BLaER1 treated with 17β-estradiol and CSF1 and Interleukin-3, amounts not matched to agents 10 nM and 100 nM (cell line): ENCODE data around the gene SHF.

Source experiments
- H3K27ac ChIP-seq, 11 experiments: shearing (Covaris generic); formaldehyde crosslinking; 2 replicates each; pipeline ENCODE4 v1.8.1; 2022
- H3K27me3 ChIP-seq, 11 experiments: shearing (Covaris generic); formaldehyde crosslinking; 2 replicates each; pipeline ENCODE4 v1.8.1; 2022
- H3K36me3 ChIP-seq, 11 experiments: shearing (Covaris generic); formaldehyde crosslinking; 2 replicates each; pipeline ENCODE4 v1.8.1; 2022
- H3K4me1 ChIP-seq, 10 experiments: shearing (Covaris generic); formaldehyde crosslinking; 2 replicates each; pipeline ENCODE4 v1.8.1; 2022
- H3K4me2 ChIP-seq, 11 experiments: shearing (Covaris generic); formaldehyde crosslinking; 2 replicates each; pipeline ENCODE4 v1.8.1; 2022
- H3K4me3 ChIP-seq, 10 experiments: shearing (Covaris generic); formaldehyde crosslinking; 2 replicates each; pipeline ENCODE4 v1.8.1; 2022
- H3K9ac ChIP-seq, 11 experiments: shearing (Covaris generic); formaldehyde crosslinking; 2 replicates each; pipeline ENCODE4 v1.8.1; 2022
- H3K9me3 ChIP-seq, 11 experiments: shearing (Covaris generic); formaldehyde crosslinking; replicated peaks in 1 of 11; 2 replicates each; pipeline ENCODE4 v1.8.1; 2022
- H4K20me1 ChIP-seq, 11 experiments: shearing (Covaris generic); formaldehyde crosslinking; 2 replicates each; pipeline ENCODE4 v1.8.1; 2022
- Cebpa-rat ChIP-seq, 11 experiments: shearing (Covaris generic); IDR thresholded peaks; 2 replicates each; pipeline ENCODE4 v1.8.1; 2022

Gene SHF

GRCh38 chr15:45200799-45201556 is 13.2 kb upstream of the SHF start:
- peak overlapping the region; percentile 79 to 94 (median 88) for H3K9ac ChIP-seq
- H3K36me3 ChIP-seq: no peaks in the 10 kb centered on the region
- no peaks in the 10 kb centered on the region for H3K27me3 ChIP-seq
- peaks cover 21 to 41% (median 31%) of the 10 kb centered on the region in 10 experiments for H3K4me1 ChIP-seq
- no peak for TF ChIP-seq Cebpa-rat (IDR thresholded peaks at IDR 0.05)
- H3K4me2 ChIP-seq: peak overlapping the region; percentile 80 to 97 (median 91)
- H4K20me1 ChIP-seq: no peaks in the 10 kb centered on the region
- peak overlapping the region; percentile 61 to 80 (median 71) for H3K4me3 ChIP-seq
- H3K27ac ChIP-seq: peak overlapping the region; percentile 71 to 97 (median 91)
- no peaks in the 10 kb centered on the region for H3K9me3 ChIP-seq

- Histone ChIP-seq H4K20me1 (no peaks in the 10 kb centered on the region), H3K4me2 (peak overlapping the region; percentile 80 to 98 (median 91)), H3K27me3 (no peaks in the 10 kb centered on the region), H3K9ac (peak overlapping the region; percentile 79 to 94 (median 88)), H3K27ac (peak overlapping the region; percentile 71 to 97 (median 91)), H3K4me3 (peak overlapping the region; percentile 61 to 80 (median 71)), H3K4me1 (peaks cover 21 to 41% (median 31%) of the 10 kb centered on the region in 10 experiments), H3K9me3 (no peaks in the 10 kb centered on the region), H3K36me3 (no peaks in the 10 kb centered on the region)
- TF ChIP-seq Cebpa-rat (IDR thresholded peaks at IDR 0.05): no peak
These were observed 12.4 kb upstream of the SHF start for GRCh38 chr15:45200001-45200798.

GRCh38 chr15:45199136-45199810 is 11.5 kb upstream of the SHF start:
- Histone ChIP-seq H3K9me3 (no peaks in the 10 kb centered on the region), H3K4me2 (peak overlapping the region; percentile 80 to 98 (median 91)), H3K36me3 (no peaks in the 10 kb centered on the region), H3K27ac (peak overlapping the region; percentile 64 to 97 (median 91)), H3K27me3 (no peaks in the 10 kb centered on the region), H3K4me3 (peak overlapping the region; percentile 61 to 80 (median 71)), H3K4me1 (peaks cover 21 to 41% (median 31%) of the 10 kb centered on the region in 10 experiments), H4K20me1 (no peaks in the 10 kb centered on the region), H3K9ac (peak overlapping the region; percentile 79 to 94 (median 88))
- no peak for TF ChIP-seq Cebpa-rat (IDR thresholded peaks at IDR 0.05)

- Histone ChIP-seq H3K27ac (peak overlapping the region; percentile 64 to 97 (median 91)), H3K4me1 (peaks cover 21 to 38% (median 30%) of the 10 kb centered on the region in 10 experiments), H3K27me3 (no peaks in the 10 kb centered on the region), H3K9ac (peak overlapping the region; percentile 79 to 94 (median 88)), H4K20me1 (no peaks in the 10 kb centered on the region), H3K4me3 (peak overlapping the region; percentile 61 to 80 (median 71)), H3K4me2 (peak overlapping the region; percentile 80 to 98 (median 91)), H3K36me3 (no peaks in the 10 kb centered on the region), H3K9me3 (no peaks in the 10 kb centered on the region)
- TF ChIP-seq Cebpa-rat (IDR thresholded peaks at IDR 0.05): no peak
These were observed 10.8 kb upstream of the SHF start for GRCh38 chr15:45198337-45199135.

- H4K20me1 ChIP-seq: no peaks in the 10 kb centered on the region
- no peak for TF ChIP-seq Cebpa-rat (IDR thresholded peaks at IDR 0.05)
- H3K4me2 ChIP-seq: peak overlapping the region; percentile 61 to 97 (median 74)
- H3K4me3 ChIP-seq: peak overlapping the region; percentile 61 to 80 (median 71)
- no peaks in the 10 kb centered on the region for H3K27me3 ChIP-seq
- no peaks in the 10 kb centered on the region for H3K9me3 ChIP-seq
- peak overlapping the region in 3 of 11 experiments; percentile 91 to 95 (median 93); a peak in 3 of 22 replicates for H3K27ac ChIP-seq
- no peaks in the 10 kb centered on the region for H3K36me3 ChIP-seq
- peaks cover 19 to 32% (median 23%) of the 10 kb centered on the region in 10 experiments for H3K4me1 ChIP-seq
- H3K9ac ChIP-seq: peak overlapping the region in 9 of 11 experiments; percentile 79 to 94 (median 88); a peak in 10 of 22 replicates
These were observed 9.7 kb upstream of the SHF start for GRCh38 chr15:45197512-45197911.

- peak overlapping the region; percentile 79 to 93 (median 86) for H3K9ac ChIP-seq
- H3K27ac ChIP-seq: peak overlapping the region in 10 of 11 experiments; percentile 59 to 86 (median 82); a peak in 20 of 22 replicates
- no peaks in the 10 kb centered on the region for H3K9me3 ChIP-seq
- H3K4me1 ChIP-seq: peaks cover 48 to 60% (median 52%) of the 10 kb centered on the region in 10 experiments
- H3K4me2 ChIP-seq: peak overlapping the region; percentile 92 to 100 (median 98)
- H4K20me1 ChIP-seq: peaks cover 0 to 46% (median 25%) of the 10 kb centered on the region in 11 experiments; a peak in 17 of 22 replicates
- no peak for TF ChIP-seq Cebpa-rat (IDR thresholded peaks at IDR 0.05)
- peak overlapping the region; percentile 61 to 90 (median 84) for H3K4me3 ChIP-seq
- H3K36me3 ChIP-seq: peaks cover 0 to 8% (median 0%) of the 10 kb centered on the region in 11 experiments; a peak in 1 of 22 replicates
- no peaks in the 10 kb centered on the region for H3K27me3 ChIP-seq
These were observed 230 bp downstream of the SHF start for GRCh38 chr15:45187578-45187893.

- no peak for TF ChIP-seq Cebpa-rat (IDR thresholded peaks at IDR 0.05)
- H3K9ac ChIP-seq: peak overlapping the region; percentile 79 to 93 (median 86)
- peaks cover 53 to 65% (median 58%) of the 10 kb centered on the region in 10 experiments for H3K4me1 ChIP-seq
- H3K9me3 ChIP-seq: no peaks in the 10 kb centered on the region
- H3K27ac ChIP-seq: peak overlapping the region in 10 of 11 experiments; percentile 59 to 86 (median 82); a peak in 20 of 22 replicates
- peak overlapping the region; percentile 92 to 100 (median 98) for H3K4me2 ChIP-seq
- no peaks in the 10 kb centered on the region for H3K27me3 ChIP-seq
- peaks cover 0 to 50% (median 25%) of the 10 kb centered on the region in 11 experiments; a peak in 17 of 22 replicates for H4K20me1 ChIP-seq
- peak overlapping the region; percentile 61 to 90 (median 84) for H3K4me3 ChIP-seq
- H3K36me3 ChIP-seq: peaks cover 0 to 8% (median 0%) of the 10 kb centered on the region in 11 experiments; a peak in 1 of 22 replicates
These were observed 792 bp downstream of the SHF start for GRCh38 chr15:45186771-45187577.
